Body of pancreas (tissue), 4 donors: ENCODE results near the gene NPTN.

Source experiments
- POLR2A ChIP-seq, 3 donors: fragments of 450-650 bp; IDR thresholded peaks; one replicate each; pipeline ENCODE4 v1.6.1; 2016; ENCODE audit warnings: antibody characterized with exemption in 3 of 3, mild to moderate bottlenecking in 2 of 3
- TF ChIP-seq, protein P1 (sequence below), 7 experiments: fragments of 450-650 bp in 4 of 7; fragments of 200-600 bp in 3 of 7; sonication (generic) in 3 of 7; IDR thresholded peaks; one replicate each; pipeline ENCODE4 v1.5.1; 2016 to 2019; ENCODE audit warnings: antibody characterized with exemption in 7 of 7

DNA sequence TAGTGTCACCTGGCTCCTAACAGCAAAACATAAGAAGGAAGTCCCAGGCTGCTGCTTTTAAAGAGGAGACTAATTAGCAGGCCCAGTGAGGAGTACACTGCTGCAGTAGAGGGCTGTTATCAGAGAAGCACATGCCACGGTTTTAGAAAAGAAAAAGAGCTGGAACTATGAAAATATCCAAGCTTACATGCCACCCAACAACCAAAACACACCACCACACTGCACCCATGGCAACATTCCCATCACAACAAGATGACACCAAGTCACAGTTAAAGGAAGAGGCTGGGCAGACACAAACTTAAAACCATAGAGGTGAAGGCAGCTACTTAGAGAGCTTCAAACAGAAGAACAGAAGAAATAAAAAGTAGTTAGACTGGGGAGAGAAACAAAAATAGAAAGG is 37.0 kb downstream of the NPTN start:
- TF ChIP-seq, protein P1, sequence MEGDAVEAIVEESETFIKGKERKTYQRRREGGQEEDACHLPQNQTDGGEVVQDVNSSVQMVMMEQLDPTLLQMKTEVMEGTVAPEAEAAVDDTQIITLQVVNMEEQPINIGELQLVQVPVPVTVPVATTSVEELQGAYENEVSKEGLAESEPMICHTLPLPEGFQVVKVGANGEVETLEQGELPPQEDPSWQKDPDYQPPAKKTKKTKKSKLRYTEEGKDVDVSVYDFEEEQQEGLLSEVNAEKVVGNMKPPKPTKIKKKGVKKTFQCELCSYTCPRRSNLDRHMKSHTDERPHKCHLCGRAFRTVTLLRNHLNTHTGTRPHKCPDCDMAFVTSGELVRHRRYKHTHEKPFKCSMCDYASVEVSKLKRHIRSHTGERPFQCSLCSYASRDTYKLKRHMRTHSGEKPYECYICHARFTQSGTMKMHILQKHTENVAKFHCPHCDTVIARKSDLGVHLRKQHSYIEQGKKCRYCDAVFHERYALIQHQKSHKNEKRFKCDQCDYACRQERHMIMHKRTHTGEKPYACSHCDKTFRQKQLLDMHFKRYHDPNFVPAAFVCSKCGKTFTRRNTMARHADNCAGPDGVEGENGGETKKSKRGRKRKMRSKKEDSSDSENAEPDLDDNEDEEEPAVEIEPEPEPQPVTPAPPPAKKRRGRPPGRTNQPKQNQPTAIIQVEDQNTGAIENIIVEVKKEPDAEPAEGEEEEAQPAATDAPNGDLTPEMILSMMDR (IDR thresholded peaks at IDR 0.05), result no peak
- TF ChIP-seq POLR2A (IDR thresholded peaks at IDR 0.05), result no peak
